GM21526 (cell line): ENCODE results near the gene IFITM10.
"Not testable (repeated sequence)": the region's sequence is repeated elsewhere in the genome, so short reads cannot be mapped to it uniquely, and the experiment has no call there.

Experiments used
- ATAC-seq: cut with Tn5 transposase; IDR thresholded peaks from one replicate; pipeline ENCODE4 v1.9.1; 2021; ENCODE audit warnings: moderate library complexity; ENCODE audit not compliant: unreplicated experiment, low FRiP score

IFITM10 gene

GRCh38 chr11:1693327-1694063, 56.9 kb downstream of the IFITM10 start:
- peak; percentile 9 for ATAC-seq

DNA sequence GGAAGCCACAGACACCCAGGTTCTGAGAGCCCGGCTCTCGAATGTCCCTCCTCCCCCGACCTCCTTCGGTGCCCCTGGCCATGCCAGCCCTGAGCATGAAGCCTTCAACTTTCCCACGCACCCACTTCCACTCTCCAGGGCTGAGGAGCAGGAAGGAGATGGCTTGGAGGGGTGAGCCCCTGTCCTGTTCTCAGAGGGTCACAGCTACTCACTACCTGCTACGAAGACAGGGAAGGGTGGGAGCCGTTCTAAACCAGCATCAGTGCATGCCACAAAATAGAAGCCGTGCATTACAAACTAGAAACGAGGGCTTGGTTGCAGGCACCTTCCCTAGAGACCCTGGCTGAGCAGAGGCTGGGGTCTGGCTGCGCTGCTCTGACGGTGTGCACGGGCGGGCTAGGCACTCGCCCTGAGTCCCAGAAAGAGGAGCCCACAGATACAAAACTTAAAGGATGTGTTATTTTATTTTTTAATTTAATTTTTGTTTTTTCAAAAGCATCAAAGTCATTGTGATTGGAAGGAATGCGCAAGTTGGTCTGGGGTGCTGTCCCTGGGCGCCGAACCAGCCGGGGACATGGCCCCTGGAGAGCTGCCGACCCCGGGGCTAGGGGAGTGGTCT, 57.6 kb downstream of the IFITM10 start:
- ATAC-seq, result no peak

GRCh38 chr11:1691878-1692707, 58.3 kb downstream of the IFITM10 start:
- no peak for ATAC-seq

- no peak for ATAC-seq
These were observed 59.1 kb downstream of the IFITM10 start for GRCh38 chr11:1691026-1691877.

- no peak for ATAC-seq
These were observed 60.0 kb downstream of the IFITM10 start for GRCh38 chr11:1690167-1691025.

GRCh38 chr11:1689250-1690166, 60.9 kb downstream of the IFITM10 start:
- ATAC-seq, result not testable (repeated sequence)

DNA sequence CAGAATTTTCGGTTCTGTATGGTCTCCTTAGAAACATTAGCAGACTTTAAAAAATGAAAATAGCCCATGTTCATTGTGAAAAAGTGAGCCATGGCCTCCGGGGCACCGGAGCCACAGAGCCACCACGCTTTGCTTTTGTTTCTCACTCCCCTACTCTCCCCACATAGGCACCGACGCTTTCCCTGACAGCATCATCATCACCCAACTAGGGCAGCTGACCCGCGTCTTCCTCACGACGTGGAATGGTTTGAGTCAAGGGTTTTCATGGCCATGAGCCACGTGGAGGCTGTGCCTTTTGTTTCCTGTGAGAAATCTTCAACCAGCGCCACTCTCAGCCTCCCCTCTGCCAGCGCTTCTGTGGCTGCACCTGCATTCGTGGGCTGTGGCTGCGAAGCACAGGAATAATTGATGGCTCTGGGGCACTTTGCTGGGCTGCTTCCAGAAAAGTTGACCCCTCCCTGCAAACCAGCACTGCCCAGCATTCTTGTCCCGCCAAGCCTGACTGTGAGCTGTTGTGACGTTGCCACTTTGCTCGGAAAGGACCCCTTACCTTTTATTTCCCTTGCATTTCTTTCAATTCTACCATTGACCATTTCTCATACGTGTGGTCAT, 62.0 kb downstream of the IFITM10 start:
- ATAC-seq, result not testable (repeated sequence)

GRCh38 chr11:1686220-1686619, 64.2 kb downstream of the IFITM10 start:
- ATAC-seq, result not testable (repeated sequence)

- ATAC-seq, result not testable (repeated sequence)
These were observed 65.2 kb downstream of the IFITM10 start for GRCh38 chr11:1684886-1685874.

- ATAC-seq, result not testable (repeated sequence)
These were observed 66.4 kb downstream of the IFITM10 start for GRCh38 chr11:1683904-1684572.

GRCh38 chr11:1683216-1683615, 67.2 kb downstream of the IFITM10 start:
- ATAC-seq, result not testable (repeated sequence)
